HG02642 (cell line): ENCODE measurements around the gene ZNF148.

Experiments used
- ATAC-seq: cut with Tn5 transposase; IDR thresholded peaks from one replicate; pipeline ENCODE4 v1.9.1; 2021; ENCODE audit warnings: mild to moderate bottlenecking; ENCODE audit not compliant: unreplicated experiment, poor library complexity

ZNF148 gene

GRCh38 chr3:125234831-125235230 is 140.3 kb downstream of the ZNF148 start:
- ATAC-seq, result no peak

DNA sequence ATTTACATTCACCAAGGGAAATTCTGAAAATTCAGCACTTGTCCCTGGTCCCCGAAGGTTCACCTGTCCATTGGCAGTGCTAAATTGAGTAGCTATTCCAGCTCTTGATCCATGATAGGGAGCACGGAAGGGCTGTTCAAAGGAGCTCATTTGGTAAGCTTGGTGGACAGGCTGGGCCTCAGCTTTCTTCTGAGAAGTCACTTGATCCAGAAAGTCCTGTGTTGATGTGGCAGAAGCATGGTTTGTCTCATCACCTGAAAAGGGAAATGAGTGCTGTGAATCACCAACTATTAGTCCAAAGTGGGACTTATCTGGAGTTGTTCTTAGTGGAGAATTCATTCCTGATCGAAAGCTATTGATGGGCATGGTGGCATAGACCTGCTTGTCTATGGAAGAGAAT is 142.7 kb downstream of the ZNF148 start:
- ATAC-seq, result no peak

GRCh38 chr3:125231895-125232294 is 143.2 kb downstream of the ZNF148 start:
- no peak for ATAC-seq

DNA sequence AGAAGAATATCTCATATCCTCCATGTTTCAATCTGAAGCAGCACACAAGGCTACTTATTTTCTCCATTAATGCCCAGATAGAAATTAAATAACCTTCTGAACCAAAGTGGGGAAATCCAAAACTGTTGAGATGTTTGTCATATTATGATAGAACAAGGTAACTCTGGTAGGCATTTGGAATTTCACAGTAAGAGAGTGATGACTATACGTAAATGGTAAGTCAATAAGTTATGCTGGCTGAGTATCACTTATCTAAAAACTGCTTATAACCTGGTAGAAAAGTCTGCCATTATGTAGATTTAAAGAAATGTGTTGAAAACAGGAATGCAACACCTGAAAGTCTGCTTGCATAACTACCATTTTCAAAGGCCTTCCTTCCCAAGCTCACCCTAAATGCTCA is 145.4 kb downstream of the ZNF148 start:
- ATAC-seq, result no peak

DNA sequence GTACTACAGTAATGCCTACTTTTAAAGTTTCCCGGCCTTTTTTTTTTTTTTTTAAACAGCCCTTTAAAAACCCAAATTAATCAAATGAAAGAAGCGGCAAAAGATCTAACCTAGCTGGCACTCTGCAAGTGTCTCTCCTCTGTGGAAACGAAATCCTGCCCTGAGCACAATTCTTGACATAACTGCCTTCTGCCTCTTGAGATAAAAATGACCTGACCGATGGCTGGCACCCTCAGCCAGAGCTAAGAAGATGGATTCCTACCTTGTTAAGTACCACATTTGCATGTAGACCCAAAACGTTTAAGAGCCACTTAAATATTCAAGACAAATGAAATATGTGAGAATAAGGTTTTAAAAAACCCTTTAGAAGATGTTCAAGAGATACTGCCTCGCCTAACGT is 146.0 kb downstream of the ZNF148 start:
- ATAC-seq, result no peak

DNA sequence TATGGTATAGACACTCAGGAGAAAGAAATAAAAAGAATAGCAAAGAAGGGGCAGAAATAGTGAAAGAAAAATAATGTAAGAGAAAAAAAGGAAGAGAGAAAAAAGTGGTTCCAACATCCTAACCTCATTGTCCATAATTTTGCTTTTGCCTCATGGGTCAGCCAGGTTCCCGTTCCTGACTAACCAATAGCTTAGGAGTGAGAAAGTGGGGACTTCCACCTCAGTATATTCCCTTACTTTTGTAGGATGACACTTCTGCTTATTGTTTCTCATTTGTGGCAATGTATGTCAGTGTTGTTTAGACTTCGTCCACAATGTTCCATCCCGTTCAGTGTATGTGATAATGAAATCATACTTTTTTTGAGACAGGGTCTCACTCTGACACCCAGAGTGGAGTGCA is 153.3 kb downstream of the ZNF148 start:
- no peak for ATAC-seq

DNA sequence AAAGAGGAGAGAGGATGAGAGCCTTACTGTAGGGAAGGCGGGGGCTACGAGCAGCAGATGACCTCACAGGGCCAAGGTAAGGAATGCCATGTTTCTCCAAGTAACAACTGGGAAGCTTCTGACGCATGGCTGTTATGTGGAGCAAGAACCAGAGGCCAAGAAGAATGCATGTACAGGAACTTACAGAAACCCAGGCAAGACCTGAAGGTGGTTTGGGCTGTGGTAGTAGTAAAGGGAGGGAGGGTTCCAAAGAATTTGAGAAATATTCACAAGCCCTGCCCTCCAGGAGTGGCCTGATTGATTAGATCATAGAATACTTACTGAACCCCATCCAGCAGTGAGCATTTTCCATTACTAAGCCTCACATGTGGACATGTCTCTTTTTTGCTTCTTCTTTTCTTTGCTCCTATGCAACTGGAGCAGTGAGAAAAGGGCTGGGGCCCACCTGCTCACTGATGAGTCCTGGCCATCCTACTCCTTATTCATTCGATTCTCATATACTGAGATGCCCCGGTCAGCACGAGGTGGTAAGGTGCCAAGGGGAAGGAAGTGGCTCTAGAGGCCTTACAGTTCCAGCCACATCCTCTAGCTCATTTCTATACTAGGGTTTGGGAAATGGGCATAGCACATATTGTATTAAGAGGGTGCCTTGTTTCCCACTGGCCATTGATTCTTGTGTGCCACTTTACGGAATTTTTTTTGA is 154.2 kb downstream of the ZNF148 start:
- ATAC-seq, result no peak

DNA sequence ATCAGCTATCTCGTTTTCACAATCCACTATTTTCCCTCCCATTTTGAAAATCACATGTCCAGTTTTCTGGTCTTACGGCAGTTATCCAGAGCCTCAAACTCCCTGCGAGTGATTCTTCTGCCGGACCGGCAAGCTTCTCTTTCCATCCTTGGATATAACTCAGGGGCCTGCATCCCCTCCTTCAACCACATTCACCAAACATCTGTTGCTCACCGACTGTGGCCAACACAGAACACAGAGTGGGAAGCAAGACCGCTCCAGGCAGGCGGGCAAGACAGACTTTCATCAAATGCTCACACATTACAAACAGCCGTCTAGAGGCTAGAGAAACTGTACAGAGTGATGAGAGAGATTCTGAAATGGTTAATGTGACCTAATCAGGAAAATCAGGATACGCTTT is 154.9 kb downstream of the ZNF148 start:
- no peak for ATAC-seq

- ATAC-seq, result no peak
These were observed 155.8 kb downstream of the ZNF148 start for GRCh38 chr3:125219261-125219701.

DNA sequence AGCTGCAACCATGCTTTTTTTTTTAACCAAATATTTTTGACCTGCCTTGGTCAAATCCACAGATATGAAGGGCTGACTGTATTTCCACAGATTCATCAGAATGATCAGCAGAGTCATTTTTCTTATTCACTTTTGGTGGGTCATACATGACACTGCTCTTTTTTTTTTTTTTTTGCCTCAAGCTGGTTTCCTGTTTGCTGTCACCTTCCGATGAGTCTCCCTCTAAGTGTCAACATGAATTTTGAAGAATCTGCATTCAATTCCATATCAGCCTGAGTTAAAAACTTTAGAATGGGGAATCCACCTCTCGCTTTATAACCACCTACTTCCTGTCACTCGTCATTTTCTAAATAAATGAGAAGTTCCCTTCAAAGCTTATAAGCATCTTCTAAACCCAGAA is 160.4 kb downstream of the ZNF148 start:
- ATAC-seq, result no peak

GRCh38 chr3:125213946-125214542 is 161.1 kb downstream of the ZNF148 start:
- no peak for ATAC-seq

- ATAC-seq, result no peak
These were observed 161.8 kb downstream of the ZNF148 start for GRCh38 chr3:125213364-125213755.

DNA sequence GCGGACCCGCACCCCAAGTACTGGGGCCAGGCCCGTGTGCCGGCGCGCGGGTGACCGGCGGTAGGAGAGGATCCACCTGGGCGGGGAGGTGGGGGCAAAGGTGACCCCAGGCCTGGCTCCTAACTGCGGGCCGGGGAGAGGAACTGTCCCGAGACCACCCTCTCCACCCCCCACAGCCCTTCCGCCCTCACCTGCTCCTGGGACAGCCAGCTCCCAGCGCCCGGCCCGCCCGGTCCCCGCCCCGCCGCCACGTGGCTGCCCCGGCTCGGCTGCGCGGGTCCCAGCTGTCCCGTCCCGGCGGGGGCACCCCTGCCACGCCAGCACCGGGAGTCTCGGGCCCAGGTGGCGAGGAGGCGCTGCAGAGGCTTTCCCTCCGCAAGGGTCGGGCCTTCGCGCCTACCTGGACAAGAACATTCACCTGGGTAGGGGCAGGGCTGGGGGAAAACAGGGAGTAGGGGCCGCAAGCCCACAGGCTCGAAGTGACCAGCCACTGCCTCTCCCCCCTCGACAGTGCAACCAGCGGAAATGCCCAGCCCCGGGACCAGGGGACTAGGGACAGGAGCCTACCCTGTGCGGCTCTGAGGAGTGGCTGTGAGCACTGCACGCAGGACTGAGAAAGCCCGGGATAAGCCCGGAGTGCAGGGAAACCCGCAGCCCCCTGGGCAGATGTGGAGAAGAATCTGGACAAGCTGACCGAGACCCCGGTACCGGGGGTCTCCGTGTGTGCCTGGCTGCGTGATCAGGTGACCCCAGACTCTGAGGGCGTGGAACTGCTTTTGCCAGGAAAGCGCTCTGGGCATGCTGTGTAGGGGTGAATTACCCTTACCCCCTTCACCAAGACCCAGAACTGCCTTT is 162.4 kb downstream of the ZNF148 start, which contains the start of gene SLC12A8:
Gene SLC12A8, minus strand, starts transcription at position 240 of the 855 bp plus-strand sequence. CDS start 1,399 bp downstream, outside the sequence.
- no peak for ATAC-seq

- ATAC-seq, result no peak
These were observed 163.0 kb downstream of the ZNF148 start for GRCh38 chr3:125212091-125212508.

DNA sequence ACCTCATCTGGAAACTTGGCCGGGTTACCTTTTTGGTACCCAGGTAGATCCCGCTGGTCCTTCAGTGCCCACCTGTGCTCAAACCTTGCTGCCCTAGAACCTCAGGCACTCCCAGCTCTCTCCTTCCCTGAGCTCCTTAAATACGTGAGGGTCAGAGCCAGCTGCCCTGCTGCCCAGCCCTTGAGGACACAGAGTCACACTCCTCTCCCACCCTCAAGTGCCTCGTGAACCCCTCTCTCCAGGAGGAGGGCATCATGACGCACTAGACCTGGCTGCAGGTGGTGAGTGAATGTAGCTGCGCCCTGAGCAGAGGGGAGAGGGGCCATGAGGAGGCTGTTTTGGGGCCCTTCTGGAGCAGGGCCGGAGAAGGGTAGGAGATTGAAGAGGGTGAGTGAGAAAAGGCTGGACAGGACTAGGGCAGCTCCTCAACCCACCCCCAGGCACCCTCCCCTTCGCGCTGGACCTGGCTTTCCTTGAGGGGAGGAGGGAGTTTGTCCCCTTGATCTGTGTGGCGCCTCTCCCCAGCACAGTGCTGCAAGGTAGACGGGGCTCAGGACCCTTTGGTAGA is 163.5 kb downstream of the ZNF148 start:
- no peak for ATAC-seq

DNA sequence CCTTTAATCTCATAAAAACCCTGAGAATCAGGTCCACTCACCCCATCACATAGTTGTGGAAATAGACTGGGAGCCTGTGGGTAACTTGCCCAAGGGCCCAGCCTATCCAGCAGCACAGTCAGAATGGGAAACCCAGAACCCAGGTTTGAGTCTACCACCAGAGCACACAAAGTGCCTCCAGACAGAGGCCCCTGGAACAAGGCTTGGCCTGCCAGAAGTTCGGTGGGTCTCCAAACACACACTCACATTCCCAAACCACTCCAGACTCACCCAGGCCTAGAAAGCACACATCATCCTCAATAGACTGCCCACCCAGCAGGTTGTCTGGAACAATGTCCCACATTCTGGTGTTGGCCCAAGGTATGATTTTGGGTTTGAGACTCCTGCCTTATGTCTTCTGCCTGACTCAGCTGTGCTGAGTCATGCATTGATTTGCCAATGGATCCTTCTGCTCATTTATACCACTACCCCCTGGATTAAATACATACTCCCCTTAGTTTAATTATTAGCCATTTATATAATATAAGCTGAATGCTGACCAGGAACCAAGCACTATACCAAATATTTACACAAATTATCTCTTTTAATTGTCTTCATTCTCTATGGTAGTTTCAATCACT is 167.1 kb downstream of the ZNF148 start:
- no peak for ATAC-seq

DNA sequence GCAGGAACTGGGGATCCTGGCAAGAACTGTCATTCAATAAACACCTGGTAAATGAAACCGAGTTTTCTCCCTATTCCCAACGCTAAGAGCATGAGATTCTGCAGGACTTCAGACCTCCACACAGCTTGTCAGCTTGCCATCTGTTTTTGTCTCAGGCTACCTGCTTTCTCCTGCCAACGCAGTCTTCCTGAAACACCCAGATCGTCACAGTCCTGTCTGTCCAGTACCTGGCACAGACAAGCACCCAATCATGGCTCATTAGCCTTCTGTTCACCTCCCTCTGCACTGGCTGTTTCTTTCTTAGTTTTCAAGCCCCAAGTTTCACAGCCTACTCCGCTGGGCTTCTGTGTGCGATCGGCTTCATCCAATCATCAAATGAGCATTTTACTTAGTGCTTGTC is 167.6 kb downstream of the ZNF148 start:
- ATAC-seq, result no peak

DNA sequence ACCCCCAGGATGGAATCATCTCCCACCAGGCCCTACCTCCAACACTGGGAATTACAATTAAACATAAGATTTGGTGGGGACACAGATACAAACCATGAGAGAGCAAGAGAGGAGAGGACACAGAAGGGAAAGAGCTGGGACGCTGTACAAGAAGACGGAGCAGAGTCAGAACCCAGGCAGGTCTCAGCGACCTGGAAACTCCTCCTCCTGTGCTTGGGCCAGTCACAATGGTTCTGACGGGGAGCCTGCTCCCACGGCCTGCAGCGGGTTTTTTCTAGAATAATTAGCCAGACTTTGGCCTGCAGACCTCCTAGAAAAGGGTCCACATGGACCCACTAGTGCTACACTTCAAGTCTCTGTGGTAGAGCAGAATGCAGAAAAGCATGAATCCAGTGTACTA is 168.2 kb downstream of the ZNF148 start:
- no peak for ATAC-seq

GRCh38 chr3:125203731-125204130 is 171.4 kb downstream of the ZNF148 start:
- ATAC-seq, result no peak

DNA sequence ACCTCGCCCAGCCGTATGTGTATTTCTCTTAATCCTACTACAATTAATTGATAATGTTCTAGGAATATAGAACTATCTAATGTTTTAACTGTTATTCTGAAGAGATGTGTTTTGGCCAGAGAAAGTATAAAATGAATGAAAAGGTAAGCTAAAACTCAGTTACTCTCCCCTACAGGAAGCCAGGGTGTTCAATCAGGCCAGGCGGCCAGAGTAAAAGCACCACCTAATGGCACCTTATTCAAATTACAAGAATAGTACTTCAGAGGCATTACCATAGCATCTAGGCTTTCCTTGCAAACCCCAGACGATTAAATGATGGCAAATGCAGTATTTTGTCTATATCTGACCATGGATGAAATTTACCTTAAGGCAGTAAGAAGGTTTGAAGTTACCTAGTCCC is 172.9 kb downstream of the ZNF148 start:
- ATAC-seq, result no peak
